HepG2 (cell line): ENCODE results near the gene TXNIP. TPM values are rescaled to one million over a fixed set of nuclear protein-coding genes. Genes with fewer than 3 reads are reported as not detected.

Experiments used
- FIP1L1 ChIP-seq: fragments of 200-400 bp; formaldehyde crosslinking; IDR thresholded peaks from 2 replicates; pipeline ENCODE4 v1.6.1; 2018; ENCODE audit warnings: low read depth, mild to moderate bottlenecking, low read length, moderate library complexity, borderline replicate concordance; ENCODE audit not compliant: insufficient read depth
- GATA4 ChIP-seq: sonication (generic); IDR thresholded peaks from 2 replicates; pipeline ENCODE4 v1.6.1; 2016; ENCODE audit warnings: antibody characterized with exemption, low read depth, borderline replicate concordance
- GTF3A ChIP-seq: sonication (generic); formaldehyde crosslinking; conservative IDR thresholded peaks from 2 replicates; pipeline ENCODE4 v1.4.0; 2020; ENCODE audit warnings: mild to moderate bottlenecking, missing genetic modification reagents
- KLF9 ChIP-seq: IDR thresholded peaks from 2 replicates; pipeline ENCODE4 v1.6.1; 2016; ENCODE audit warnings: low read depth
- MAFK ChIP-seq, 2 experiments: IDR thresholded peaks in 1 of 2; conservative IDR thresholded peaks in 1 of 2; 2 replicates each; pipeline ENCODE4 v1.6.1; 2011; ENCODE audit warnings: improper control_type of control experiment in 2 of 2, low read length in 2 of 2
- MED1 ChIP-seq: sonication (generic); formaldehyde crosslinking; IDR thresholded peaks from 2 replicates; pipeline ENCODE4 v1.4.0; 2020; ENCODE audit warnings: missing genetic modification reagents
- MLLT10 ChIP-seq: sonication (generic); formaldehyde crosslinking; IDR thresholded peaks from 2 replicates; pipeline ENCODE4 v1.4.0; 2020; ENCODE audit warnings: missing genetic modification reagents
- PLSCR1 ChIP-seq: sonication (generic); formaldehyde crosslinking; IDR thresholded peaks from 2 replicates; pipeline ENCODE4 v1.5.0; 2020; ENCODE audit warnings: missing genetic modification reagents, mild to moderate bottlenecking, borderline replicate concordance
- RBM22 ChIP-seq: fragments of 200-400 bp; formaldehyde crosslinking; optimal IDR thresholded peaks from 2 replicates; pipeline ENCODE3; 2017; ENCODE audit warnings: mild to moderate bottlenecking, low read length, moderate library complexity
- SAFB2 ChIP-seq: sonication (generic); formaldehyde crosslinking; IDR thresholded peaks from 2 replicates; pipeline ENCODE4 v1.5.1; 2020; ENCODE audit warnings: missing genetic modification reagents, low read depth, mild to moderate bottlenecking, borderline replicate concordance
- TCF12 ChIP-seq, 2 experiments: fragments of 450-650 bp in 1 of 2; sonication (generic) in 1 of 2; formaldehyde crosslinking in 1 of 2; IDR thresholded peaks; 2 replicates each; pipeline versions ENCODE4 v1.6.1 to v1.8.0; 2017 to 2022; ENCODE audit warnings: antibody characterized with exemption in 1 of 2, mild to moderate bottlenecking in 1 of 2, missing genetic modification reagents in 1 of 2, moderate library complexity in 1 of 2
- TFDP1 ChIP-seq: IDR thresholded peaks from 2 replicates; pipeline ENCODE4 v1.6.1; 2016; ENCODE audit warnings: missing compliant biosample characterization, missing genetic modification reagents, borderline replicate concordance
- ZFP62 ChIP-seq: sonication (generic); formaldehyde crosslinking; IDR thresholded peaks from 2 replicates; pipeline ENCODE4 v1.4.0; 2020; ENCODE audit warnings: missing genetic modification reagents
- ZNF331 ChIP-seq: sonication (generic); formaldehyde crosslinking; IDR thresholded peaks from 2 replicates; pipeline ENCODE4 v1.4.0; 2020; ENCODE audit warnings: missing genetic modification reagents
- ZNF44 ChIP-seq: sonication (generic); formaldehyde crosslinking; IDR thresholded peaks from 2 replicates; pipeline ENCODE4 v1.5.1; 2020; ENCODE audit warnings: mild to moderate bottlenecking, missing genetic modification reagents
- ZNF776 ChIP-seq: sonication (generic); formaldehyde crosslinking; IDR thresholded peaks from 2 replicates; pipeline ENCODE4 v1.4.0; 2020; ENCODE audit warnings: mild to moderate bottlenecking, missing genetic modification reagents
- ZNF781 ChIP-seq: sonication (generic); formaldehyde crosslinking; IDR thresholded peaks from 2 replicates; pipeline ENCODE4 v1.5.1; 2020; ENCODE audit warnings: borderline replicate concordance, mild to moderate bottlenecking, missing genetic modification reagents; ENCODE audit errors: not compliant biosample characterization
- ZNF879 ChIP-seq: sonication (generic); formaldehyde crosslinking; IDR thresholded peaks from 2 replicates; pipeline ENCODE4 v1.8.1; 2023; ENCODE audit warnings: missing genetic modification reagents
- polyA plus RNA-seq, 8 experiments: library from polyadenylated mRNA; depleted of rRNA in 3 of 8; stranded (reverse) in 7 of 8; unstranded in 1 of 8; fragments of >200 nt; fragmentation: Illumina TruSeq in 4 of 8; extraction: Trizol in 4 of 8; gene quantifications; 2 replicates each; pipeline versions ENCODE4 v1.2.1 to v1.2.3, GENCODE V29; 2011 to 2016; ENCODE audit warnings: low read depth in 4 of 8, missing spikeins in 1 of 8, mixed read lengths in 1 of 8; ENCODE audit not compliant: insufficient read depth in 1 of 8
- total RNA-seq, 5 experiments: library from RNA; depleted of rRNA; stranded (reverse); fragments of >200 nt; fragmentation: Illumina TruSeq; extraction: Trizol; gene quantifications; 2 replicates each; pipeline ENCODE4 v1.2.3, GENCODE V29; 2016; ENCODE audit warnings: low read depth in 1 of 5
- TF ChIP-seq, protein P1 (sequence below): sonication (generic); formaldehyde crosslinking; IDR thresholded peaks from 2 replicates; pipeline ENCODE4 v1.5.1; 2020; ENCODE audit warnings: mild to moderate bottlenecking, missing genetic modification reagents, borderline replicate concordance
- TF ChIP-seq, protein P2 (sequence below): sonication (generic); formaldehyde crosslinking; IDR thresholded peaks from 2 replicates; pipeline ENCODE4 v1.5.1; 2020; ENCODE audit warnings: mild to moderate bottlenecking, moderate library complexity, missing genetic modification reagents

Gene TXNIP
- total and polyA plus RNA-seq, 2 of the 13 experiments (the other 11 are each of a cell fraction or from before 2014, with no cell fraction given) = 24.4 to 237 TPM

GRCh38 chr1:145991735-145992412 lies 4.5 kb downstream of the TXNIP start (continued):
- TF ChIP-seq, protein P1, sequence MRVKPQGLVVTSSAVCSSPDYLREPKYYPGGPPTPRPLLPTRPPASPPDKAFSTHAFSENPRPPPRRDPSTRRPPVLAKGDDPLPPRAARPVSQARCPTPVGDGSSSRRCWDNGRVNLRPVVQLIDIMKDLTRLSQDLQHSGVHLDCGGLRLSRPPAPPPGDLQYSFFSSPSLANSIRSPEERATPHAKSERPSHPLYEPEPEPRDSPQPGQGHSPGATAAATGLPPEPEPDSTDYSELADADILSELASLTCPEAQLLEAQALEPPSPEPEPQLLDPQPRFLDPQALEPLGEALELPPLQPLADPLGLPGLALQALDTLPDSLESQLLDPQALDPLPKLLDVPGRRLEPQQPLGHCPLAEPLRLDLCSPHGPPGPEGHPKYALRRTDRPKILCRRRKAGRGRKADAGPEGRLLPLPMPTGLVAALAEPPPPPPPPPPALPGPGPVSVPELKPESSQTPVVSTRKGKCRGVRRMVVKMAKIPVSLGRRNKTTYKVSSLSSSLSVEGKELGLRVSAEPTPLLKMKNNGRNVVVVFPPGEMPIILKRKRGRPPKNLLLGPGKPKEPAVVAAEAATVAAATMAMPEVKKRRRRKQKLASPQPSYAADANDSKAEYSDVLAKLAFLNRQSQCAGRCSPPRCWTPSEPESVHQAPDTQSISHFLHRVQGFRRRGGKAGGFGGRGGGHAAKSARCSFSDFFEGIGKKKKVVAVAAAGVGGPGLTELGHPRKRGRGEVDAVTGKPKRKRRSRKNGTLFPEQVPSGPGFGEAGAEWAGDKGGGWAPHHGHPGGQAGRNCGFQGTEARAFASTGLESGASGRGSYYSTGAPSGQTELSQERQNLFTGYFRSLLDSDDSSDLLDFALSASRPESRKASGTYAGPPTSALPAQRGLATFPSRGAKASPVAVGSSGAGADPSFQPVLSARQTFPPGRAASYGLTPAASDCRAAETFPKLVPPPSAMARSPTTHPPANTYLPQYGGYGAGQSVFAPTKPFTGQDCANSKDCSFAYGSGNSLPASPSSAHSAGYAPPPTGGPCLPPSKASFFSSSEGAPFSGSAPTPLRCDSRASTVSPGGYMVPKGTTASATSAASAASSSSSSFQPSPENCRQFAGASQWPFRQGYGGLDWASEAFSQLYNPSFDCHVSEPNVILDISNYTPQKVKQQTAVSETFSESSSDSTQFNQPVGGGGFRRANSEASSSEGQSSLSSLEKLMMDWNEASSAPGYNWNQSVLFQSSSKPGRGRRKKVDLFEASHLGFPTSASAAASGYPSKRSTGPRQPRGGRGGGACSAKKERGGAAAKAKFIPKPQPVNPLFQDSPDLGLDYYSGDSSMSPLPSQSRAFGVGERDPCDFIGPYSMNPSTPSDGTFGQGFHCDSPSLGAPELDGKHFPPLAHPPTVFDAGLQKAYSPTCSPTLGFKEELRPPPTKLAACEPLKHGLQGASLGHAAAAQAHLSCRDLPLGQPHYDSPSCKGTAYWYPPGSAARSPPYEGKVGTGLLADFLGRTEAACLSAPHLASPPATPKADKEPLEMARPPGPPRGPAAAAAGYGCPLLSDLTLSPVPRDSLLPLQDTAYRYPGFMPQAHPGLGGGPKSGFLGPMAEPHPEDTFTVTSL (CRISPR knock-in tag) = no peak
- TF ChIP-seq FIP1L1 (no peak), PLSCR1 (CRISPR knock-in tag) (no peak), ZNF44 (CRISPR knock-in tag) (no peak), GATA4 (peak; percentile 69; the same call in 1 of the 2 replicates), TCF12 (IDR thresholded peaks at IDR 0.05) (no peak), TCF12 (CRISPR knock-in tag; IDR thresholded peaks at IDR 0.05) (no peak), ZNF879 (no peak), GTF3A (CRISPR knock-in tag) (no peak), MAFK (conservative IDR thresholded peaks at IDR 0.05 in 1 of 2, IDR thresholded peaks at IDR 0.05 in 1 of 2; ENCODE audit: low read length in 2 of 2) (peak; percentile 15 to 28; a peak in 2 of 4 replicates), TFDP1 (CRISPR knock-in tag) (no peak), KLF9 (CRISPR knock-in tag) (no peak), MLLT10 (no peak), ZFP62 (CRISPR knock-in tag) (no peak), ZNF776 (CRISPR knock-in tag) (no peak), ZNF781 (CRISPR knock-in tag) (no peak), RBM22 (no peak), SAFB2 (CRISPR knock-in tag) (no peak), ZNF331 (CRISPR knock-in tag) (0 out of 2 replicates have a peak, but pooled peaks have one; percentile 43), MED1 (CRISPR knock-in tag) (no peak; the same call in 1 of the 2 replicates)
- TF ChIP-seq, protein P2, sequence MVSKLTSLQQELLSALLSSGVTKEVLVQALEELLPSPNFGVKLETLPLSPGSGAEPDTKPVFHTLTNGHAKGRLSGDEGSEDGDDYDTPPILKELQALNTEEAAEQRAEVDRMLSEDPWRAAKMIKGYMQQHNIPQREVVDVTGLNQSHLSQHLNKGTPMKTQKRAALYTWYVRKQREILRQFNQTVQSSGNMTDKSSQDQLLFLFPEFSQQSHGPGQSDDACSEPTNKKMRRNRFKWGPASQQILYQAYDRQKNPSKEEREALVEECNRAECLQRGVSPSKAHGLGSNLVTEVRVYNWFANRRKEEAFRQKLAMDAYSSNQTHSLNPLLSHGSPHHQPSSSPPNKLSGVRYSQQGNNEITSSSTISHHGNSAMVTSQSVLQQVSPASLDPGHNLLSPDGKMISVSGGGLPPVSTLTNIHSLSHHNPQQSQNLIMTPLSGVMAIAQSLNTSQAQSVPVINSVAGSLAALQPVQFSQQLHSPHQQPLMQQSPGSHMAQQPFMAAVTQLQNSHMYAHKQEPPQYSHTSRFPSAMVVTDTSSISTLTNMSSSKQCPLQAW (CRISPR knock-in tag) = no peak
